ENCODE results near the gene SCNN1G. TPM values are rescaled to one million over a fixed set of nuclear protein-coding genes. Genes with fewer than 3 reads are reported as not detected.

The SCNN1G gene
- total and polyA plus RNA-seq, 2 donors from 2014 or later: 11.5 to 72.6 TPM

DNA sequence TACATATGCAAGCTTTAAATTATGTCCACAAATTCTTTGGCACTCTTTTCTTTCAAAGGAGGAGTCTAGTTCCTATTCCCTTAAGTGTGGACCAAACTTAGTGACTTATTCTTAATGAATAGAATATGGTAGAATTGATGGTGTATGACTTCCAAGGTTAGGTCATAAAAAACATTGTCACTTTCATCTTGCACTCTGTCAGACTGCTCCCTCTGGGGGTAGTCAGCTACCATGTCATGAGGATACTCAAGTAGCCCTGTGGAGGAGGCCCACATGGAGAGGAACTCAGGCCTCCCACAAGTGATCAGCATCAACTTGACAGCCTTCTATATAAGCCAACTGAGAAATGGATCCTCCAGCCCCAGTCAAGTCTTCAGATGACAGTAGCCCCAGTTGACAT, 61.6 kb downstream of the SCNN1G start:
- Histone ChIP-seq H3K9me3 (ENCODE audit: control insufficient read depth in 2 of 3, insufficient read depth in 1 of 3, low read length in 3 of 3) (no peaks in the 10 kb centered on the region), H3K27ac (ENCODE audit: low read depth in 2 of 2, low read length in 2 of 2) (no peak overlapping the region), H3K4me1 (ENCODE audit: control insufficient read depth in 2 of 3, insufficient read depth in 2 of 3, low read depth in 1 of 3, low read length in 3 of 3) (peaks cover 0 to 5% (median 0%) of the 10 kb centered on the region in 3 donors), H3K9ac (ENCODE audit: low read length in 3 of 3) (no peak overlapping the region), H3K4me3 (ENCODE audit: low read length in 3 of 3) (no peak overlapping the region), H3K27me3 (ENCODE audit: control insufficient read depth, insufficient read depth, low read length) (no peaks in the 10 kb centered on the region), H3K36me3 (ENCODE audit: control insufficient read depth in 2 of 3, insufficient read depth in 3 of 3, low read length in 3 of 3) (no peaks in the 10 kb centered on the region)
- TF ChIP-seq, protein P1, sequence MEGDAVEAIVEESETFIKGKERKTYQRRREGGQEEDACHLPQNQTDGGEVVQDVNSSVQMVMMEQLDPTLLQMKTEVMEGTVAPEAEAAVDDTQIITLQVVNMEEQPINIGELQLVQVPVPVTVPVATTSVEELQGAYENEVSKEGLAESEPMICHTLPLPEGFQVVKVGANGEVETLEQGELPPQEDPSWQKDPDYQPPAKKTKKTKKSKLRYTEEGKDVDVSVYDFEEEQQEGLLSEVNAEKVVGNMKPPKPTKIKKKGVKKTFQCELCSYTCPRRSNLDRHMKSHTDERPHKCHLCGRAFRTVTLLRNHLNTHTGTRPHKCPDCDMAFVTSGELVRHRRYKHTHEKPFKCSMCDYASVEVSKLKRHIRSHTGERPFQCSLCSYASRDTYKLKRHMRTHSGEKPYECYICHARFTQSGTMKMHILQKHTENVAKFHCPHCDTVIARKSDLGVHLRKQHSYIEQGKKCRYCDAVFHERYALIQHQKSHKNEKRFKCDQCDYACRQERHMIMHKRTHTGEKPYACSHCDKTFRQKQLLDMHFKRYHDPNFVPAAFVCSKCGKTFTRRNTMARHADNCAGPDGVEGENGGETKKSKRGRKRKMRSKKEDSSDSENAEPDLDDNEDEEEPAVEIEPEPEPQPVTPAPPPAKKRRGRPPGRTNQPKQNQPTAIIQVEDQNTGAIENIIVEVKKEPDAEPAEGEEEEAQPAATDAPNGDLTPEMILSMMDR (IDR thresholded peaks at IDR 0.05; ENCODE audit: borderline replicate concordance, extremely low read depth, insufficient read depth): no peak
- DNase-seq (no peak), FAIRE-seq (no peak)
- intact Hi-C loops (cut with DNase I): no loop called here

DNA sequence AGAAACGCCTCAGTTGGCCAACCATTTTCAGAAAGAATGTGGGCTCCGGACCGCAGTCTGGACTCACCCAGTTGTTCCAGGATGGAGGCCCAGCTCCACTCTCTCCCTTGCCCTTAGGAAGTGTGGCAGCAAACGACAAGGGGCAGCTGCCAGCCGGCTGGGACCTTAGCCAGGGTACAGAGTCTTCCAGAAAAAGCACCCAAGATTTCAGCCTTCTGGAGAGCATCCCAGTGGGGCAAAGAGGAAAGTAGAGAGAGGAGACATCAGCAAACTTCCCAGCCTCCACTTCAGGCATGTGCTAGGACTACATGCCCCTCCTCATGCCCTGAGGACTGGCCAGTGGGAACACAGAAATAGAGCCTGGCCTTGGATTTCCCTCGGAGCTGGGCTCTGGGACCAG, 62.7 kb downstream of the SCNN1G start:
- peaks cover 0 to 7% (median 0%) of the 10 kb centered on the region in 3 donors for H3K9me3 ChIP-seq (ENCODE audit: control insufficient read depth in 2 of 3, insufficient read depth in 1 of 3, low read length in 3 of 3)
- FAIRE-seq: no peak
- TF ChIP-seq, protein P1 (IDR thresholded peaks at IDR 0.05; ENCODE audit: borderline replicate concordance, extremely low read depth, insufficient read depth): no peak
- intact Hi-C loops (cut with DNase I): no loop called here
- no peaks in the 10 kb centered on the region for H3K36me3 ChIP-seq (ENCODE audit: control insufficient read depth in 2 of 3, insufficient read depth in 3 of 3, low read length in 3 of 3)
- H3K9ac ChIP-seq (ENCODE audit: low read length in 3 of 3): no peak overlapping the region
- no peaks in the 10 kb centered on the region for H3K27me3 ChIP-seq (ENCODE audit: control insufficient read depth, insufficient read depth, low read length)
- DNase-seq: no peak
- no peak overlapping the region for H3K27ac ChIP-seq (ENCODE audit: low read depth in 2 of 2, low read length in 2 of 2)
- H3K4me3 ChIP-seq (ENCODE audit: low read length in 3 of 3): no peak overlapping the region
- peaks cover 0 to 1% (median 0%) of the 10 kb centered on the region in 3 donors for H3K4me1 ChIP-seq (ENCODE audit: control insufficient read depth in 2 of 3, insufficient read depth in 2 of 3, low read depth in 1 of 3, low read length in 3 of 3)

DNA sequence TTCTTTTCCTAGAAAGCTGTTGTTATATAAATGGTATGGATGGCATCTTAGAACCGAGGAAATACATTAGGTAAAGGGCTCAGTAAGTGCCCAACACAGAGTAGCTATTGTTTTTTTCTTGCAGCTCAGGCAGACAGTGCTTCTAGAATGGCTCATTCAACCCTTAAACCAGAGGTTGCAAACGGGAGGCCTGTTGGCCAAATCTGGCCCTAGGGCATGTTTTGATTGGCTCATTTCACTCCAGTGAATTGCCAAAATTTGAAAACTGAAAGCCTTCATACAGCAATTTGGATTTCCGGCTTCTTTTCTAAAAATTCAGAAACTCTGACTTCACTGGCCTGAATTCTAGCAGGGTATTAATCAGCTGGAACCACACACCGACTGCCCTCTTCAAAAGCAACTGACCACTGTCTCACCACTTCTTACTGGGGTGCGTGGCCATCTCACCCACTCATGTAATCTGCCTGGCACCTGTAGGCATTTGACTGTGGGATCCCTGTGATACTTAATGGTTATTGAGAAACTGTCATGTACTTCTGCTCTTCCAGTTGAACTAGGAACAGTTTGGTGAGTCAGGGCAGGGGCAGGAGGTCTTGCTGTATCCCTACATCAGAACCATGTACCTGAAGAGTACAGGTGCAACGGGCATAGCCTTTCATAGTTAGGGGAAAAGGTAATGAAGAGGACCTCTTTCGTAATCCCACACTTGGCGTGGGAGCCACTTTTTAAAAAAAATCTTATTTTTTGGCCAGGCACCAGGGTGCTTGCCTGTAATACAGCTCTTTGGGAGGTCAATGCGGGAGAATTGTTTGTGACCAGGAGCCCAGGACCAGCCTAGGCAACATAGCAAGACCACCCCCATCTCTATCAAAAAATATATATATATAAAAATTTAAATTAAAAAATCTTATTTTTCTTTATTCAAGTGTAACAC, 66.0 kb downstream of the SCNN1G start:
- Histone ChIP-seq H3K27me3 (ENCODE audit: control insufficient read depth, insufficient read depth, low read length) (no peaks in the 10 kb centered on the region), H3K9ac (ENCODE audit: low read length in 3 of 3) (no peak overlapping the region), H3K9me3 (ENCODE audit: control insufficient read depth in 2 of 3, insufficient read depth in 1 of 3, low read length in 3 of 3) (peaks cover 0 to 7% (median 0%) of the 10 kb centered on the region in 3 donors), H3K27ac (ENCODE audit: low read depth in 2 of 2, low read length in 2 of 2) (no peak overlapping the region), H3K4me1 (ENCODE audit: control insufficient read depth in 2 of 3, insufficient read depth in 2 of 3, low read depth in 1 of 3, low read length in 3 of 3) (no peaks in the 10 kb centered on the region), H3K36me3 (ENCODE audit: control insufficient read depth in 2 of 3, insufficient read depth in 3 of 3, low read length in 3 of 3) (no peaks in the 10 kb centered on the region), H3K4me3 (ENCODE audit: low read length in 3 of 3) (no peak overlapping the region)
- TF ChIP-seq, protein P1 (IDR thresholded peaks at IDR 0.05; ENCODE audit: borderline replicate concordance, extremely low read depth, insufficient read depth): no peak
- FAIRE-seq (no peak), DNase-seq (no peak)
- intact Hi-C loops (cut with DNase I): no loop called here

Measured in kidney (tissue), 14 donors.